OCI-LY3 (cell line): ENCODE measurements around the gene PLOD1.
"Not testable (repeated sequence)": the region's sequence is repeated elsewhere in the genome, so short reads cannot be mapped to it uniquely, and the experiment has no call there.

Source experiments
- H2AFZ ChIP-seq: fragments of 200-600, 300-600 bp; shearing (Covaris generic); 2 replicates; pipeline ENCODE4 v1.6.0; 2014; ENCODE audit warnings: antibody characterized with exemption, low read depth, low read length
- H3K27ac ChIP-seq: fragments of 200-600, 300-600 bp; sonication (generic); 2 replicates; pipeline ENCODE4 v1.5.1; 2014; ENCODE audit warnings: mild to moderate bottlenecking, low read length, moderate library complexity, mixed read lengths
- H3K27me3 ChIP-seq: fragments of 200-600, 300-600 bp; sonication (generic); 2 replicates; pipeline ENCODE4 v1.6.1; 2014; ENCODE audit warnings: low read depth, low read length, mixed read lengths
- H3K36me3 ChIP-seq: fragments of 200-600, 300-600 bp; sonication (generic); replicated peaks from 2 replicates; pipeline ENCODE3; 2014; ENCODE audit warnings: low read depth, low read length, mixed read lengths
- H3K4me1 ChIP-seq: fragments of 300-600, 200-600 bp; sonication (generic); 2 replicates; pipeline ENCODE4 v1.6.1; 2014; ENCODE audit warnings: low read length, mixed read lengths
- H3K4me2 ChIP-seq: fragments of 200-600, 300-600 bp; sonication (generic); 2 replicates; pipeline ENCODE4 v1.6.1; 2014; ENCODE audit warnings: low read length, mixed read lengths
- H3K4me3 ChIP-seq: fragments of 300-600, 200-600 bp; sonication (generic); 2 replicates; pipeline ENCODE4 v1.5.1; 2014; ENCODE audit warnings: antibody characterized with exemption, mild to moderate bottlenecking, low read length, moderate library complexity
- H3K79me2 ChIP-seq: fragments of 300-600, 200-600 bp; shearing (Covaris generic); 2 replicates; pipeline ENCODE4 v1.6.1; 2014; ENCODE audit warnings: mild to moderate bottlenecking, low read length, mixed read lengths
- H3K9ac ChIP-seq: fragments of 300-600, 200-600 bp; shearing (Covaris generic); 2 replicates; pipeline ENCODE4 v1.6.0; 2014; ENCODE audit warnings: mild to moderate bottlenecking, low read length, moderate library complexity
- H3K9me3 ChIP-seq: fragments of 200-600, 300-600 bp; shearing (Covaris generic); 2 replicates; pipeline ENCODE4 v1.6.1; 2014; ENCODE audit warnings: low read length, mixed read lengths; ENCODE audit not compliant: insufficient read depth
- H4K20me1 ChIP-seq: fragments of 200-600, 300-600 bp; sonication (generic); 2 replicates; pipeline ENCODE4 v1.6.1; 2016; ENCODE audit warnings: low read length, mixed read lengths; ENCODE audit not compliant: insufficient read depth
- EZH2phosphoT487 ChIP-seq: fragments of 200-600 bp; shearing (Covaris generic); IDR thresholded peaks from 2 replicates; pipeline ENCODE4 v1.6.1; 2018; ENCODE audit warnings: antibody characterized with exemption, mixed run types, low read depth
- TF ChIP-seq, protein P1 (sequence below): fragments of 200-600, 300-600 bp; sonication (generic); IDR thresholded peaks from 2 replicates; pipeline ENCODE4 v1.5.1; 2014; ENCODE audit warnings: antibody characterized with exemption, low read length, low read depth

Gene PLOD1

DNA sequence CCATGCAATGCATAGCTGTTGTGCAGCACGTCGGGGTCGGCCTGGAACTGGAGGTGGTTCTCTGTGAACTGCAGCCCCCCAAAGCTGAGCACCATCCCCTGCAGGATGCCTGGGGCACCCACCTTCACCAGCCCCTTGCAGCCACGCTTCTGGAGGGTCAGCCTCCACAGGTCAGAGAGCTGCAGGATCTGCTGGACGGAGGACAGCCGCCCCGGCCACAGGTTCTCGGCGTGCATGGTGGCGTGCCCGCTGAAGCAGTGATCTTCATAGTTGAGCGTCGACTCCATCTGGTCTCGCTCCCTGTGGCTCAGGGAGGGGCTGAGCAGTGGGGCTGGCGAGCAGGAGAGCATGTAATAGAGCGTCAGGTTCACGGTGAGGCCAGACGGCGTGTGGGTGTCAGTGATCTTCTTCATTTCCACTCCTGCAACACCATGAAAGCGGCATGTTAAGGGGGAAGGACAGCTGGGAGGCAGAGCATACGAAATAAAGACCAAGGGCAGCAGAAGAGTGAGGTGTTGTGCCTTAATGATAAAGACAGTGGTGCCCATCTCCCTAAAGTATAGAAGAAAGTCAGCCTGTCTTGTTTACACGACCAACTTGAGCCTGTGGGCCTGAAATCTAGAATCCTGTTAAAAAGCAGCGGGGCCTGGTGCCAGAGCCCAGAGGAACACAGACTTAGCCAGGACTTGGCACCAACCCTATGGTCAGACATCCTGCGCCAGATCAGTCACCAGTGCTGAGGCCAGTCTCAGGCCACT is 11.3 kb upstream of the PLOD1 start:
- H4K20me1 ChIP-seq = peaks cover 13% of the 10 kb centered on the region; the same call in 1 of the 2 replicates

DNA sequence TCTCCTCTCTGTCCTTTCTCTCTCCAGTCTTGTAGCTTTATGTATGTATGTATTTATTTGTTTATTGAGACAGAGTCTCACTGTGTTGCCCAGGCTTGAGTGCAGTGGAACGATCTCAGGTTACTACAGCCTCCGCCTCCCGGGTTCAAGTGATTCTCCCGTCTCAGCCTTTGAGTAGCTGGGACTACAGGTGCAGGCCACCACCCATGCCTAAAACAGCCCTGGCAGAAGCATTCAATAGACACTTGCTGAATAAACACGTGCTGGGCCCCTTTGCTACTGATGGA is 10.7 kb upstream of the PLOD1 start:
- no peak overlapping the region for H3K9ac ChIP-seq
- H3K9me3 ChIP-seq = no peaks in the 10 kb centered on the region
- H3K27me3 ChIP-seq = no peaks in the 10 kb centered on the region
- no peak overlapping the region for H3K27ac ChIP-seq
- peaks cover 23% of the 10 kb centered on the region for H3K79me2 ChIP-seq
- no peak overlapping the region for H2AFZ ChIP-seq
- no peak overlapping the region for H3K4me3 ChIP-seq
- TF ChIP-seq, protein P1, sequence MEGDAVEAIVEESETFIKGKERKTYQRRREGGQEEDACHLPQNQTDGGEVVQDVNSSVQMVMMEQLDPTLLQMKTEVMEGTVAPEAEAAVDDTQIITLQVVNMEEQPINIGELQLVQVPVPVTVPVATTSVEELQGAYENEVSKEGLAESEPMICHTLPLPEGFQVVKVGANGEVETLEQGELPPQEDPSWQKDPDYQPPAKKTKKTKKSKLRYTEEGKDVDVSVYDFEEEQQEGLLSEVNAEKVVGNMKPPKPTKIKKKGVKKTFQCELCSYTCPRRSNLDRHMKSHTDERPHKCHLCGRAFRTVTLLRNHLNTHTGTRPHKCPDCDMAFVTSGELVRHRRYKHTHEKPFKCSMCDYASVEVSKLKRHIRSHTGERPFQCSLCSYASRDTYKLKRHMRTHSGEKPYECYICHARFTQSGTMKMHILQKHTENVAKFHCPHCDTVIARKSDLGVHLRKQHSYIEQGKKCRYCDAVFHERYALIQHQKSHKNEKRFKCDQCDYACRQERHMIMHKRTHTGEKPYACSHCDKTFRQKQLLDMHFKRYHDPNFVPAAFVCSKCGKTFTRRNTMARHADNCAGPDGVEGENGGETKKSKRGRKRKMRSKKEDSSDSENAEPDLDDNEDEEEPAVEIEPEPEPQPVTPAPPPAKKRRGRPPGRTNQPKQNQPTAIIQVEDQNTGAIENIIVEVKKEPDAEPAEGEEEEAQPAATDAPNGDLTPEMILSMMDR = no peak
- no peak for TF ChIP-seq EZH2phosphoT487
- H3K4me1 ChIP-seq = peaks cover 13% of the 10 kb centered on the region
- H3K36me3 ChIP-seq = no peaks in the 10 kb centered on the region
- H4K20me1 ChIP-seq = peaks cover 13% of the 10 kb centered on the region; the same call in 1 of the 2 replicates
- no peak overlapping the region for H3K4me2 ChIP-seq

More for the DNA sequence above, 11.3 kb upstream of the PLOD1 start:
- H3K4me3 ChIP-seq = no peak overlapping the region
- no peak overlapping the region for H3K9ac ChIP-seq
- no peaks in the 10 kb centered on the region for H3K36me3 ChIP-seq
- H3K4me2 ChIP-seq = no peak overlapping the region
- H3K4me1 ChIP-seq = peaks cover 13% of the 10 kb centered on the region
- H3K27ac ChIP-seq = no peak overlapping the region
- no peaks in the 10 kb centered on the region for H3K27me3 ChIP-seq
- no peaks in the 10 kb centered on the region for H3K9me3 ChIP-seq
- H3K79me2 ChIP-seq = peaks cover 23% of the 10 kb centered on the region
- no peak overlapping the region for H2AFZ ChIP-seq
- TF ChIP-seq EZH2phosphoT487 = no peak
- TF ChIP-seq, protein P1 = no peak

DNA sequence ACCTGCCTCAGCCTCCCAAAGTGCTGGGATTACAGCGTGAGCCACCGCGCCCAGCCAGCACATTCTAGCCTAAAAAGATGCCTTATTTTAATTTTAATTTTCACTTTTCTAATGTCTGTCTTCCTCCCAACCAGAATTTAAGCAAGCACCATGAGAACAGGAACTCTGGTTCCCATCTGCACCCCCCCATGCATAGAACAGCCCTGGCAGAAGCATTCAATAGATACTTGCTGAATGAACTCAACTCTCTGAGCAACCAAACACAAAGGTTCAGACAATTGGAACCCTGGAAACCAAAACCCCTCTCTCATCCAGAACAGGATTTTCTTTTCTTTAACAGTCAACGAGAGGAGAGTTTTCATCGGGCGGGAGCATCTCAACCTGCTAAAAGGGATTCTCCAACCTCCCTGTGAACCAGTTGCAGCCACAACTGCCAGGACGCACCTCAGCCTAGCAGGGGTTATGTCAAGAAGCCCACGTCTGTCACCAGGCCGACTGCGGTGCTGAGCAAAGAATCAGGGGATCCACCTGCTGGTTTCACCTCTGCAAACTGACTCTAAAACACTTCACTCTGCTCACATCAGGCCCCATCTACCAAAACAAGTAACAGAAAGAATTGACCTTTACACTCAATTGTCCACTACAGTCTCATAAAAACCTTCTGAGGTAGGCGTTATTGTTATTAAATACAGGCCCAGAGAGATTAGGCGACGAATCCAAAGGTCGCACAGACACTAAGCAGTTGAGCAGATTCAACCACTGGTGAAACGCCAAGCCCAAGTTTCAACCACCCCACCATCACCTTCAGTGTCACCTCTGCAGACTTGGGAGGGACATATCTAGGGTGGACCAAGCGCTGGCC is 10.0 kb upstream of the PLOD1 start:
- Histone ChIP-seq H4K20me1 (peaks cover 13% of the 10 kb centered on the region; the same call in 1 of the 2 replicates), H3K36me3 (no peaks in the 10 kb centered on the region), H3K4me2 (peak overlapping the region; percentile 98), H3K4me1 (peaks cover 13% of the 10 kb centered on the region), H3K4me3 (peak overlapping the region; percentile 76), H3K27me3 (no peaks in the 10 kb centered on the region), H3K9me3 (no peaks in the 10 kb centered on the region), H3K79me2 (peaks cover 23% of the 10 kb centered on the region), H2AFZ (no peak overlapping the region), H3K27ac (no peak overlapping the region), H3K9ac (peak overlapping the region; percentile 50; the same call in 1 of the 2 replicates)
- TF ChIP-seq, protein P1 = no peak
- no peak for TF ChIP-seq EZH2phosphoT487

DNA sequence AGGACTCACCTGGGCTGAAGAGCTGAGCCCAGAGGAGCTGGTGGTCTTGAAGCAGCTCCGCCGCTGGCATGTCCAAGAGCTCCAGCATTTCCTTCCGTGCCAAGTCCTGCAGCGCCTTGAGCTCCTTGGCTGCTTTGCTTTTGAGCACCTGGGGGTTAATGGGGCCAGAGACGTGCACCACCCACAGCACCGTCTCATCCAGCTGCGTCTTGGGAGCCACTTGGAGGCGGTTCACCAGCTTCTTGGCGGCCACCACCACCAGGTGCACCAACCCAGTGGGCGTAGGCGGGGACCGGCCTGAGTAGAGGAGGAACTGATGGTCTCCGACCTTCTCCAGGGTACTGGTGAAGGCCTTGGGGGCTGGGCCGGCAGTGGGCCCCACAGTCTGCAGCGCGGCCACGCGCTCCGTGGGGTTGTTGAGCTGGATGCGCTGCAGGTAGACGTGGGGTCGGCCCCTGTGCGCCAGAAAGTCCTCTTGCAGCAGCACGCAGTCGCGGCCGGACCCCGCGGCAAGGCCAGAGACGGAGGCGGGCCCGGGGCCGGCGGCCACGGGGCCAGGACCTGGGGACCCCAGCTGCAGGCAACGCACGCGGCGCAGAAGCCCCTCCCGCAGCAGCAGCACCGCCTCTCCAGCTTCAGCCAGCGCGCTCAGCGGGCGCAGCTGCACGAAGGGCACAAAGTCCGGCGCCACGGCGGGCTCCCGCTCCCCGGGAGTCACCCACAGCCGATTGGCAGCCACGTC is 9.2 kb upstream of the PLOD1 start:
- H3K27me3 ChIP-seq, H3K36me3 ChIP-seq, H3K9me3 ChIP-seq, H3K27ac ChIP-seq, H2AFZ ChIP-seq: not testable (repeated sequence)
- Histone ChIP-seq H3K4me1 (peaks cover 21% of the 10 kb centered on the region), H3K79me2 (peaks cover 23% of the 10 kb centered on the region), H3K4me2 (peak overlapping the region; percentile 98), H4K20me1 (peaks cover 13% of the 10 kb centered on the region; the same call in 1 of the 2 replicates), H3K9ac (peak overlapping the region; percentile 50), H3K4me3 (peak overlapping the region; percentile 76)
